Measurements from ENCODE around the gene MBNL2. TPM values are rescaled to one million over a fixed set of nuclear protein-coding genes. Genes with fewer than 3 reads are reported as not detected.

Gene MBNL2
- total and polyA plus RNA-seq, 2 of the 13 experiments (the other 11 are each of a cell fraction or from before 2014, with no cell fraction given): 30.8 to 59.0 TPM

GRCh38 chr13:97274829-97275649, 52.9 kb downstream of the MBNL2 start (continued):
- TF ChIP-seq HINFP (CRISPR knock-in tag; IDR thresholded peaks at IDR 0.05; ENCODE audit: low read depth) (no peak), STAG1 (CRISPR knock-in tag; IDR thresholded peaks at IDR 0.05) (peak; percentile 16), MTA3 (CRISPR knock-in tag; IDR thresholded peaks at IDR 0.05) (no peak), ZNF816 (CRISPR knock-in tag; IDR thresholded peaks at IDR 0.05; ENCODE audit: borderline replicate concordance) (no peak), HDAC6 (IDR thresholded peaks at IDR 0.05; ENCODE audit: low read depth, low read length) (no peak), HCFC1 (IDR thresholded peaks at IDR 0.05; ENCODE audit: low read depth, low read length) (no peak), SP1 (IDR thresholded peaks at IDR 0.05) (no peak), SP1 (CRISPR knock-in tag; IDR thresholded peaks at IDR 0.05) (no peak), NCOR1 (IDR thresholded peaks at IDR 0.05; ENCODE audit: borderline replicate concordance, low read length) (peak; percentile 65; the same call in 1 of the 2 replicates), NCOA2 (CRISPR knock-in tag; IDR thresholded peaks at IDR 0.05) (peak; percentile 95), ZNF597 (CRISPR knock-in tag; IDR thresholded peaks at IDR 0.05) (no peak), ZNF562 (CRISPR knock-in tag; IDR thresholded peaks at IDR 0.05; ENCODE audit: borderline replicate concordance) (no peak), TRIM24 (CRISPR knock-in tag; IDR thresholded peaks at IDR 0.05) (no peak), SNRNP70 (IDR thresholded peaks at IDR 0.05; ENCODE audit: low read depth, low read length) (no peak), MLX (CRISPR knock-in tag; IDR thresholded peaks at IDR 0.05) (peak; percentile 36; the same call in 1 of the 2 replicates), CENPBD1 (CRISPR knock-in tag; IDR thresholded peaks at IDR 0.05; ENCODE audit: borderline replicate concordance, low read depth) (no peak), NRL (CRISPR knock-in tag; IDR thresholded peaks at IDR 0.05; ENCODE audit: borderline replicate concordance) (no peak), MXD3 (CRISPR knock-in tag; IDR thresholded peaks at IDR 0.05) (no peak), ISX (CRISPR knock-in tag; conservative IDR thresholded peaks at IDR 0.05) (no peak), SIN3A (IDR thresholded peaks at IDR 0.05; ENCODE audit: borderline replicate concordance, low read depth, low read length) (no peak), IRX3 (CRISPR knock-in tag; IDR thresholded peaks at IDR 0.05; ENCODE audit: borderline replicate concordance, low read depth) (no peak), GLMP (CRISPR knock-in tag; IDR thresholded peaks at IDR 0.05; ENCODE audit: borderline replicate concordance) (no peak), ZFP90 (CRISPR knock-in tag; IDR thresholded peaks at IDR 0.05; ENCODE audit: borderline replicate concordance) (no peak), HIVEP1 (CRISPR knock-in tag; IDR thresholded peaks at IDR 0.05) (no peak), IRF2 (CRISPR knock-in tag; IDR thresholded peaks at IDR 0.05) (no peak; the same call in 1 of the 2 replicates), ZZZ3 (CRISPR knock-in tag; IDR thresholded peaks at IDR 0.05; ENCODE audit: borderline replicate concordance) (no peak)
